ENCODE measurements around the gene PIEZO1.

DNA sequence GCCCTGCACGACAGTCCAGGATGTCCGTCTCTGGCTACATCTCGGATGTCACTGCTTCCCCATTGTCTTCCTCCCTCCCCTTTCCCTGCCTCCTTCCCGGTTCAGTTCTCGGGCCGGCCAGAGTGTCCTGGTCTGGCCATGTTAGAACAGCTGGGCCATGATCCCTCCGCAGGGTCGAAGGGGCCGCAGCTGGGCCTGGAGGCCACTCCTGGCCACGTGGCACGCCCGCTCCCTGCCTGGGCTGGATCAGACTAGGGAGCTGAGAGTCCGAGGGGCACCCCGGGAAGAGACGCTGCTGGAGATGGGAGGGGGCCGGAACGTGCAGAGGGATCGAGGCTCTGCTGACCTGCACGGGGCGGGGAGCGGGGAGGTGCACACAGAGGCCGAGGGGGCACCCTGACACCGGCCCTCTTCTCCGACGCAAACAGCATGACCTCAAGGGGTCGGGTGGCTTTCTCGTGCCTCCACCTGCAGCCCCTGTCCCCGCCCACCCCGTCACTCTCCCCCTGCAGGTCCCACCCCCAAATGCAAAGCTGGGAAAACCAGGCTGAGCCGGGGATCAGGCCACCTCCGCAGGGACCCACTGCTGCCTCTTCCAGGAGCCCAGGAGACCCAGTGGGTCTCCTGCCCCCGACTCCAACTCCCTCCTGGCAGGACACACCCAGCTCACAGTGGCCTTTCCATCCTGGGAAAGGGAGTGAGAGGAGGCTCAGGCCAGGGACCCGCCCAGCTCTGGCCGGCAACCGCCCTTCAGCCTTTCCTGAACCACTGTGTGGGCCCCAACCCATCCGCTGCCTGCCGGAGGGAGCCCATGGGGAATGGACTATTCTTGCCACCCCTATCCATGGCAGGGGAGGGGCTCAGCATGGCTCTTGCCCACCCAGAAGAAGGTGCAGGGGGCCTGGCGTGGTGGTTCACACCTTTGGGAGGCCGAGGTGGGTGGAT, 40.2 kb downstream of the PIEZO1 start:
- TF ChIP-seq, protein P1, sequence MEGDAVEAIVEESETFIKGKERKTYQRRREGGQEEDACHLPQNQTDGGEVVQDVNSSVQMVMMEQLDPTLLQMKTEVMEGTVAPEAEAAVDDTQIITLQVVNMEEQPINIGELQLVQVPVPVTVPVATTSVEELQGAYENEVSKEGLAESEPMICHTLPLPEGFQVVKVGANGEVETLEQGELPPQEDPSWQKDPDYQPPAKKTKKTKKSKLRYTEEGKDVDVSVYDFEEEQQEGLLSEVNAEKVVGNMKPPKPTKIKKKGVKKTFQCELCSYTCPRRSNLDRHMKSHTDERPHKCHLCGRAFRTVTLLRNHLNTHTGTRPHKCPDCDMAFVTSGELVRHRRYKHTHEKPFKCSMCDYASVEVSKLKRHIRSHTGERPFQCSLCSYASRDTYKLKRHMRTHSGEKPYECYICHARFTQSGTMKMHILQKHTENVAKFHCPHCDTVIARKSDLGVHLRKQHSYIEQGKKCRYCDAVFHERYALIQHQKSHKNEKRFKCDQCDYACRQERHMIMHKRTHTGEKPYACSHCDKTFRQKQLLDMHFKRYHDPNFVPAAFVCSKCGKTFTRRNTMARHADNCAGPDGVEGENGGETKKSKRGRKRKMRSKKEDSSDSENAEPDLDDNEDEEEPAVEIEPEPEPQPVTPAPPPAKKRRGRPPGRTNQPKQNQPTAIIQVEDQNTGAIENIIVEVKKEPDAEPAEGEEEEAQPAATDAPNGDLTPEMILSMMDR (IDR thresholded peaks at IDR 0.05) = no peak
- no peak for TF ChIP-seq POLR2A (IDR thresholded peaks at IDR 0.05)
